NCI-H2081 (cell line): ENCODE data around the gene NELL1.

Experiments used
- DNase-seq, 2 experiments: peaks; one replicate each; lab custom pipeline; 2025; lab: John Stamatoyannopoulos, UW

Gene NELL1

DNA sequence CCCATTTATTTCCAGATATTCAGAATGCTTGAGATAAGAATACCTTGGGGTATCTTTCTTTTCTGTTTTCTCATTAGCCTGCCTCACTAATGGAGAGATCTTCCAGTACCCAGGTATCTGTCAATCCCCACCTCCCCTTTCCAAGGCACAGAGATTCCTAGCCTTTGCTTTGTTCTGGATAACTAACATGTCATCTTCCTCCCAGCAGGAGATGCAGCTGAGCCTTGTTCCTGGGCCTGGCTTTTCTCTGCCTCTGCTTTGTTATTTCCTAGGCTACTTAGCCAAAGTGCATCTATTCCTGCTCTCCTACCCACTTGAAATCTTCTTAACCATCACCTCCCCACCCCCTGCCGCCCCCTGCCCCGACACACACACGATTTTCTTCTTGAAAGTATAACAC lies 297.1 kb downstream of the NELL1 start:
- peak; percentile 5 to 43 for DNase-seq

DNA sequence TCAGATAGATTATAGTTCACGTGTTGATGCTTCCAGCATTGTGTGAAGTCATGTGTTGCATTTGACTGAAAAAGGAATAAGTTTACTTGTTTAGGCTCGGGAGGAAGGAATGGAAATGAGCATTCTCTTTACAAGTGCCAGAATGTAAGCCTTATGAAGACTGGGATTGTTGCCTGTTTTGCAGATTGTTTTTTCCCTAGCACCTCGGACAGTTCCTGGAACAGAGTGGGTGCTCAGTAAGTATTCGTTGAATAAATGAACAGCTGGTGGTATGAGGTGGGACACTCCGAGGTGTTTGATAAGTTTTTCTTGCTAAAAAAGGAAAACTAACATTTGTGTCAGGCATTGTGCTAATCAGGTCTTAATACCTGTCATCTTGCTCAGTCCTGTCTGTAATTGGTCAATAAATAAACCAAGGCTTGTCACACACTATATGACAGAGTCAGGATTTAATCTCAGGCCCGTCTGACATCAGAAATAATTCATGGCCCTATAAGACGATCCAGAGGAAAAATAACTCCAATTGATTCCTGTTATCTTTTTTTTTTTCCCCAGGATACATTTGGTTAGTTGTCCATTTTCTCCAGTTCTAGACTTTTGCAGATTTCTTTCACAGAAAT lies 304.7 kb downstream of the NELL1 start:
- no peak for DNase-seq

DNA sequence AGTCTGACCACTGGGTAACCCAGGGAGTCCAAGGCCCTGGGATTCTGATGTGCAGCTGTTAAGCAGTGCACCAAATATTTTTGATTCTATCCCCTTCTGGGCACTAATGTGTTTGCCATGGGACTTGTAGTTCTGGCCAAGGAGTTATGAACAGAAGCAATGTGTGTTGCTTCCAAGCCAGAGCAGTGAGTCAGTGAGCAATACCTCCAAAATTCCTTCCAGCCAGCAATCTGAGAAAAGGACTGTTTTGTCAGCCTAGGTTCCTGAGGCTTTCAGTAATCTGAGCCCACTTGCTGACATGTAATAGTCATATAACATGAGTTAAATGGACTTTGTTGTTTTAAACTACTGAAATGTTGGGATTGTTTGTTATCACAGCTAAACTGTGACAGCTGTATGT lies 311.4 kb downstream of the NELL1 start:
- DNase-seq: no peak

DNA sequence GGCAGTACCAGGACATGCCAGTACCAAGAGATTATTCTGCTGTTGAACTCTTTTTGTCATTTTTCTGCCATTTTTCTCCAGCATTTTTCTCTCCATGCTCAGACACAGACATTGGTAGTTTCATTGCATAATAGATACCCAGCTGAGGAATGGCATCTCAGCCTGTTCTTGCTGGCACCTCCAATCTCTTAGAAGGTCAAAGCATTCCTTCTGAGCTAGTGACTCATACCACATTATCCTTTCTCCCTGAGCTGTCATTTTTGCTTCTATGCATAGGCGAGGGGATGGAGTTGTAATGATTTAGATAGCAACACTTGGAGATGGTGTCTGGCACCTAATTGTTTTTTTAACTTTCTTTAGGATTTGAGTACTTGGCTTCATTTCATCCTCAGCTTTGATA lies 321.1 kb downstream of the NELL1 start:
- DNase-seq: no peak

DNA sequence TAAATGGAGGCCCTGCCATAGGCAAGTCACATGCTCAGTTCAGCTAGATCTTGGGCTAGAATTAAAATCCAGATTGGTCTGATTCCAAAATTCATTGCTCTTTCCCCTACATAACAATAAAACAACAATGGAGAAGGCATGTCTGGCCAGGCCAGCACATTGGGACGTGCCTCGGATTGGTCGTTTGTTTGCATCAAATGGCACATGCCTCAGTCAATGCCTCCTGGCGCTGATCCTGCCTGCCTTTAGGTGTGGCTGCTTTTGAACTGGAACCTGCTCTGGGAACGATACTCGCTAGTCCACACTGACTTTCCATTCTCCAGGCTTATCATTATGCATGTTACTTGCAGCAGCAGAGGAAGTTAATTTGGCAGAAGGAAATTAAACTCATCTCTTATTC lies 322.1 kb downstream of the NELL1 start:
- DNase-seq: no peak

DNA sequence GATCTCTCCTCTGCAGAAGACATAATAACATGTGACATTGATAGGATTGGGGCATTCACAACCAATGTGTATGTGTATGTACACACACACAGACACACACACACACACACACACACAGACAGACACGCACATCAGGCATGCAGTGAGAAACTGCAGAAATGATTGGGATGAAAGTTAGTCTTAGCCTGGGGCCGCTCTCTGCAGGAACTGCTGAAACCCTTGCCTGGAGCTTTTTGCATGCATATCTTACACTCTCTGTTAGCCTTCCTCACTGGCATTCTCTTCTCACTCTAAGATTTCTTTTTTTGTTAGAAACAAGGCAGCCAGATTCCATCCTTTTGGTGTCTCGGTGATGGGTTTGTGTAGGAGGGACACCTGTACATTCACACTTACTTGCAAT lies 337.9 kb downstream of the NELL1 start:
- no peak for DNase-seq

DNA sequence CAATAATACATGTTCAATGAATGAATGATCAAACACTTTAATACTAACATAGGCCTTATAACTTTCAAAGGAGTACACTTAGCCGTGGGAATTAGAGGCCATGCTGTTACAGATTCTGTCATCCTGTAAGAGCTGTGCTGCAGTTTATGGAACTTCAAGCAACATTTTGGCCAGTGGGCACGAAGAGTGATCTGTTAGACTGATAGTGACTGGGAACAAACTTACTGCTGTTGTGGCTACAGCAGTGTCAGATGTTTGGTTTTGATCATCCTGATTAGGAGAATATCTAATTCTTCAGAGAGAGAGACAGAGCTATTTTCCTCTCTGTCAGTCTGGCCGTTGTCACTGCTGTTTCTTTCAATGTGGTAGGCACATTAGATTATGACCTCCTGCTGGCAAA lies 348.9 kb downstream of the NELL1 start:
- no peak for DNase-seq

DNA sequence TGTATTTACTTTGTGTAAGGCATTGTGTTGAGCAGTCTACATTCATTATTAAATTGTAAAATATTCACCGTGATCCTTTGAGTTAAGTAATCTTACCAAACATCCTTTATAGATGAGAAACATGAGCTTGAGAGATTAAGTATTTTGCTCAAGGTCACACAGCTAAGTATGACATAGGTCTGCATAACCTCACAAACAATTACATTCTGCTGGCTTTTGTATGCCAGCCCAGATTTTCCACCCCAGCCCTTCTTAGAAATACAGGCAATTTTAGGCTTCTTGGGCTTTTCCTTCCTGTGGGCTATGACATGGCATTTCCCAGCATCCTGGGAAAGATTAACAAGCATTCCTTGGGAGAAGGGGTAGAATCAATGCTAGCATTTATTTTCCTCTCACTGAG lies 357.3 kb downstream of the NELL1 start:
- no peak for DNase-seq

DNA sequence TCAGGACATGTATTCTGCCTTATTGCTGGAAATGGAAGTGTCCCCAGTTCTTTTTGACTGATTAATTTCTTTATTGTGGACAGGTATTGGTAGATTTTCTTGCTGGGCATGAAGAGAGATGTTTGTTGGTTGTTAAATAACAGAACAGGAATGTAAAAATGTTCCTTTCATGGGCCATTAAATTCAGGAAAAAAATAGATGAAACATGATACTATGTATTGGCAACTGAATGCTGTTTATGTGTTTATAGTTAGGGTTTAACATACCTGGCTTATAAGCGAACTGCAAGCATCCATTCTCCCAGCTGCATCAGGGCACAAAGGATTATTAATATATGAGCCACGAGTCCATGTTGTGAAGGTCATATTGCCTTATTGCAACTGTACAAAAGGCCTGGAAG lies 368.5 kb downstream of the NELL1 start:
- no peak for DNase-seq

DNA sequence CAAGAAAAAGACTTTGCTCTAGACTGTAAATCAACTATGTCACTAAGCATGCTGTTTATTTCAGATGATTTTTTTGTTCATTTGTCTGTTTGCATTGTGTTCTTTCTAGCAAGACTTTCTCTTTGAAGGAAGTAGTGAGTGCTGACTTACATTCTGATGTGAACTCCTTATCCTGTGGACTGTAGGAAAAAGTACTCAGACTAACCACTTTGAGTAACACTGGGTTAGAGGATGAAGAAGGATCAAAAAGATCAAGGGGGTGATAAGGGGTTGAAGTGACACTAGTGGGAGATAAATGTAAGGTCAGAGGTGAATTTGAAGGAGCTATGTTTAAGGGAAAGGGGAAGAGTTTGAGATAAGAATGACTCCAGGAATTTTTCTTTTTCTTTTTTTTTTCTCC lies 369.4 kb downstream of the NELL1 start:
- DNase-seq: no peak

DNA sequence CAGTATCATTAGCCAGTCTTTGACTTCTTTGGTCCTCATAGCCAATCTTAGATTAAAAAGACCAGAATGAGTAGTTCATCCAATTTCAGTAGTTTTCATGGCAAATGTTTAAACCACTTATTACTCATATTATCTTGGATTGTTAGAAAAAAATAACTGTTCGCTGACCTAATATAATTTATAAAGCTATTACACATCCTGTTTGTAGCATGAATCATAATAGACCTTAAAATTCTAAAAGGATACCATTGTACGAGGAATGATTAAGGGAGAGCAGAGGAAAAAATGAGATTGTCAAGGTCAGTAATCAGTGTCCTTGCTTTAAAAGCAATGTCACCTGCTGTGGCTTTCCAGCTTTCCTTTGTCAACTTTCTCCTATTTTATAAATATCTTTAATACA lies 371.2 kb downstream of the NELL1 start:
- no peak for DNase-seq

DNA sequence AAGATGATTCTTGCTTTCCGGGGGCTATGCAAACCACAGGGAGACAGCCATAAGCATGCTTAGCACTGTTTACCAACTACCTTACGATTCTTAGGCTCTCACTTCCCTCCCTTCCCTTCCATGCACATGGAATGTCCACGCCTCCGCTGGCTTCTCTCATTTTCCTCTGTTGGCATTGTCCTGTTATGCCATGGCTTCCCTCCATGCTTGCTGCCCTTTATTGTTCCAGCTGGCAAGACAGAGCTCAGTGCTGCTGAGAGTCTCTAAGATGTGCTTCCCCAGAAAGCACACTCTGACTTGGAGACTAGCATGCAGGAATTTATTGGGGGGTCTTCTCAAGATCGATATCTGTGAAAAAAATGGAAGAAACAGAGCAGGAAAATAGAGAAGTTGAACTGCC lies 379.2 kb downstream of the NELL1 start:
- DNase-seq: no peak

DNA sequence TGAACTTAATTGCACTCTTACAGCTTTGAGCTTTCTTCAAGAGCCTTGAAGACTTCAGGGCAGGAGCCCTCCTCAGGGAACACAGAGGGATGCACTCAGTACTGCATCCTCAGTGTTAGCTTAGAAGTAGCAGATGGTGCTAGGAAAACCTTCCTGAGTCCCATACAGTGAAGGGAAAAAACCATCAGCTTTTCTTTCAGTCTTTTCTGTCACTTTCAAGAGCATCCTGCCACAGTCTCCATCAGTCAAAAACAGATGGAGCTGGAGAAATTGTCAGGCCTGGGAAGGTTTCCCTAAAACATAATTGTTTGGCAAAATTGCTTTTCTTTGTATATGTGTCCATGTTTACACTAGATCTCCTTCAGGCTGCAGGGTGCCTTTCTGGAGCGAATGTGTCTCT lies 384.1 kb downstream of the NELL1 start:
- DNase-seq: no peak

DNA sequence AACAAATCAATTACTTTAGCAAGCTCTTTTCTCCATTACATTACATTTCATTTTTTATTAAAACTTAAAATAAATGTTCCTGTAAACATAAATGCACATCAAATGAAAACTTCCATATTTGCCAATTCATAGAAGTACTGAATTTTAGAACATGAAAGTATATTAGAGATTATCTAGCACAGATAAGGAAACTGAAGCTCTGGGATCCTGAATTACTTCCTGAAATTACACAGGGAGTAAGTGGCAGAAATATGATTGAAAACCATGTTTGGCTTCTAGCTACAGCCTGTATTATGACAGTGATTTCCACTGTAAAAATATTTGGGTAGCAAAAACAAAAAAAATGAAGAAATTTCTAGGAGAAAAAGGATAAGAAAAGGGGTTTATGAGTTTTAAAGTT lies 387.3 kb downstream of the NELL1 start:
- no peak for DNase-seq

DNA sequence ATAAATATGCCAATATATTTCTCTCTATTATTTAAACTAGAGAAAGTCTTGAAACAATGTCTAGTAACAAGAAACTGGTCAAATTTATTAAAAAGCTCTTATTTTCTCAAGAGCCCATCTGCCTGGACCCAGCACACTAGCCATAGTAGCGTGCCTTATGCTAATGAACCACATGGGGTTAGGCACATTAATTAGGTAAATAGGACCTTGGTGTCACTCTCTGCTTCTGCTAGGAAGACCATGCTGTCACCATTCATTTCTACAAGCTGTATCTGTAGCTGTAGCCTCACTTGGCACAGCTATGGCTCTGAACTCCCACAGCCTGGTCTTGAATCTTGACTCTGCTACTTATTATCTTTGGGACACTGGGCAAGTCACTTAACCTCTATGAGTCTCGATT lies 390.5 kb downstream of the NELL1 start:
- no peak for DNase-seq

DNA sequence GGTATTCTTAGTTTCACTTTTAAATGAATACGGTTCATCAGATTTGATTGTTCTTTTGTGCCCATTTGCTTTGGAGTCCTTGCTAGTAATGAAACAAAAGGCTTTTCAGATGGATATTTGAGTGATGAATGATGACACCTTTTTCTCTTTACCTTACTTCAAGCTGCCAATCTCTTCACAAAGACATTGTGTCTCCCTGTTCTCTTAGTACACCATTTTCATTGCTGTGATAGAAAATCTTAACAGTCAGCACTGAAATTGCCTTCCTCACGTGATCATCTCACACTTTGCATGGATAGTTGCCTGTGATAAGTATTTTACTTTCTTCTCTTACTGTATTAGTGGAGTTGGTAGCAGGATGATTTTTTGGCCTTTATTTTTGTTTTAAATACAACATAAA lies 396.6 kb downstream of the NELL1 start:
- DNase-seq: no peak

DNA sequence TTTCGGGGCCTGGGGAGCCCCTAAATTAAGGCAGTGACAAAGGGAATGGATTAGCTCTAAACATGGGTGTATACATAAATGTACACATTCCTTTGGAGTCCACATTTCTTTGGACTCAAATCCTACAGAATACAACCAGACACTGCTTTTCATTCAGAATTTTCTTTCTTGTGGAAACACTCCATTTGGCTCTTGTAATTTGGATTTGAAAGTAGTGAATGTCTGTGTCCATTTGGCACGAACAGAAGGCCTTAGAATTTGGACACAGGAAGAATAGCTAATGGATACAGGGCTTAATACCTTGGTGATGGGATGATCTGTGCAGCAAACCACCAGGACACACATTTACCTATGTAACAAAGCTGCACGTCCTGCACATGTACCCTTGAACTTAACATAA lies 399.5 kb downstream of the NELL1 start:
- DNase-seq: no peak

DNA sequence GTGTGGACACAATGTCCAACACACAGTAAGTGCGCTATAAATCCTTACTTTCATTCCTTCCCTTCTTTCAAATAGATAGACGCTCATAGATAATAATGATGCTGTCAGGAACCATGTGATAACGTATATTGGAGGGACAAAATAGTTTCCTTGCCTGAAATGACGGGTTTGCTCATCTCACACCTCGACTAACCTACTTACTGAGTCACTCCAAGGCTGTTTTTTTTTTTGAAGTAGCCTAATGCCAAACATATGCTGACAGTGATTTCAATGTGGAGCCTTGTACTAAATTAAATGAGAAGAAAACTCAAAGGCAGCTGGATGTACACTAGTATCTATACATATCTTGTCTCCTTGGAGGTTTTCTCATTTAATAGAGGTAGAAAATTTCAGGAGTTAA lies 400.5 kb downstream of the NELL1 start:
- no peak for DNase-seq

DNA sequence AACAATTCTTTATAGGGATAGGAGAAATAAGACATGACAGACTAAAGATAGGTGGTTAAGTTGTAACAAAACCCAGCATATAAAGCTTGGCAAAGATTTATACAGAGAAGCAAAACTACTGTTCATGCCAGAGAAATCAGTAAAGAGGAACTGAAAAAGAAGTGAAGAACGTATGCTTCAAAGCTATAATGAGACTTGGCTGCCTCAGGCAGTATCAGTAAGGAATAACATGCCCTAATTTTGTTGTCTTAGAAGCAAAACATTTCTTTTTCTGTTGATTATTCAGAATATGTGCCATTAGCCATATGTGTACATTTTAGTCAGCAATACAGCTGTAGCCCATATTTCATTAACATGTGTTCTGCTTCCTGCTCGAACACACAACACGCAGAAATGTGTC lies 403.2 kb downstream of the NELL1 start:
- DNase-seq: no peak

DNA sequence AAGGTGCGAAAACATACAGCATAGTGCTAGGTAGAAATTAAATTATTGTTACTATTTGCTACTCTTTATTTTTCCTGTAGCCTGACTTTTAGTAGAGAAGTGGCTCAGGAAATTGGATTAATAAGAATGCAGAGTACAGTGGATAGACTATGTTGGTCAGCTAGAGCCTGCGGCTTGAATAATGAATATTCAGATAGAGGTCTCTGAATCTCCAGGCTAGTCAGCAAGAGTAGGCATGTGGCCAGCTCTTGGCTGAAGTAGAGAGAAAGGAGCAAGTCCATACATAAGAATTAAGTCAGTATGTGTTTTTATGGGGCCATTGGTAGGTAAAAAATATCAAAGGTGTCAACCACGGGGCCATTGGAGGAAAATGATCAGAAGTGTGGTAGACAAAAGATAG lies 413.5 kb downstream of the NELL1 start:
- no peak for DNase-seq

DNA sequence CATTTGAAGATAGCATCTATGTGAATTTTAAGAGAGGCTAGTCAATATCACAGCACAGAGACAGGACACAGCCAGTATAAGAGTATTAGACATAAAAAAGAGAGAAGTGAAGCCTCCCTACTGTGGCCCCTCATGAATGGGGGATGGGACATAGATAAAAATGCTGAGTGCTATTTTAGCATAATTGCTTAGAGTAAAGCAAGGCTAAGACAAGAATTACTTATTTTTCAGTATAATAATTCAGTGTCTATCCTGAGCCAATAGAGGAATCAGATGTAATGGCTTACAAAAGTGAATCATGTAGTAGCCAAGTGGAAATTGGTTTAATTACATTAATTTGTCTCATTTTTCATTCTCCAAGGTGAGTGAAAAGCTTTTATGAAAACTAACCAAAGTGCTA lies 419.5 kb downstream of the NELL1 start:
- DNase-seq: no peak

DNA sequence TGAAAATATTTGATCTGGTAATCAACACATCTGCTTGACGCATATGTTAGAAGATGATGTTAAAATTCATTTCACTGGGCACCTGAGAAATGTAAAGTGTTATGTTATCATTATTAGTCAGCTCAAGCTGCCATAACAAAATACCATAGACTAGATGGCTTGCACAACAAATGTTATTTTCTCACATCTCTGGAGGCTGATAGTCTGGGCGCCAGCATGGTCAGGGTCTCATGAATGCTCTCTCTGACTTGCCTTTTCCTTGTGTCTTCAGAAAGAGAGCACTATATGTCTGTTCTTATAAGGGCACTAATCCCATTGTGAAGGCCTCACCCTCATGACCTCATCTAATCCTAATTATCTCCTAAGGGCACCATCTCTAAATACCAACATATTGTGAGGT lies 435.3 kb downstream of the NELL1 start:
- DNase-seq: no peak

DNA sequence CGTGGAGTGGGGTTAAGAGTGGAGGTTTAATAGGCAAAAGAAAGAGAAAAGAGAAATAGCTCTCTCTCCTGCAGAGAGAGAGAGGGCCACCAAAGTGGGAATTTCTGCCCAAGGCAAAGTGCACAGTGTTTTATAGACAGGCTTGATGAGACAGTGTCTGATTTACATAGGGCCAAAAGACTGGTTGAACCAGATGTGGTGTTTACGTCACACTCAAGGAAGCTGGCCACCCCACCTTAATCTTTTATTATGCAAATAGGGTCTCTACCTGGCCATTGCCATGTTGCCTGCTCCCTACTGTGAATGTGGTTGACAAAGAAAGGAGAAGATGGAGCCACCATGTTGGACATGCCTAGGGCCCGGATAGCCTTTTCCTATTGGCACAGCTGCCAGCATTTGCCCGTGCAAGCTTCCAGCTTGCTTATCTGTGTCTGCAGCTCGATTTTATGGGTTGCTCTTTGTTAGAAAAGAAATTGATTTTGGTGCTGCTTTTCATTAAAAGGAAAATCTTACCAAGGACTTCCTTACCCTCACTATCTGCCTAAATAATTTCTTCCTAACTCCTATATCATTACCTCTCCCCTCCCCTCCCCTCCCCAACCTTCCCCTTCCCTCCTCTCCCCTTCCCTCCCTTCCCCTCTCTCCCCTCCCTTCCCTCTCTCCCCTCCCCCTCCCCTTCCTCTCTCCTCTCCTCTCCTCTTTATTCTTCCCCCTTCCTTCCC lies 436.0 kb downstream of the NELL1 start:
- DNase-seq: no peak

DNA sequence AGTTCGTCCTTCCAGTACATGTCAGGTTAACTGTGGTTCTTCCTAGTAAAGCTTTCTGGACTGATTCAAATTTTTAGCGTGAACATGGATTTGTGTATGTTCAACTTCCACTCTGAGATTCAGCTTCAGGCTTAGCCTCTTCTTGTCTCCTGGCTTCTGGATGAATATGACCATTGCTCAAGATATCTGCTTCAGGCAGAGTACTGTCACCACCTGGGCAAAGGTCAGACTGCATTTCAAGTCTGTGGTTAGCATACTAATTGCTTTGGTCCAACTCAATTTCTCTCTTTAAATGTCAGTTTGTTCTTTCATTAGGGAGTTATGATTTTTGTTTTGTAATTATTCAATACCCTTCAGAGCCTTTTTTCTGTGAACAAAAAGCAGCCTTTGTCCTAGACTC lies 440.0 kb downstream of the NELL1 start:
- no peak for DNase-seq
